Measurements from ENCODE around the gene MACROD2. TPM values are rescaled to one million over a fixed set of nuclear protein-coding genes. Genes with fewer than 3 reads are reported as not detected.

Gene MACROD2
- total RNA-seq, 2 donors from 2014 or later = not detected

GRCh38 chr20:15599961-15600360 lies 1604.6 kb downstream of the MACROD2 start:
- no peaks in the 10 kb centered on the region for H3K27me3 Mint-ChIP-seq
- ATAC-seq (replicated peaks) = no peak
- no peaks in the 10 kb centered on the region for H3K36me3 Mint-ChIP-seq (ENCODE audit: low read depth)
- no peaks in the 10 kb centered on the region for H3K4me1 Mint-ChIP-seq
- peaks cover 20% of the 10 kb centered on the region for H3K9me3 Mint-ChIP-seq
- no peak overlapping the region for H3K4me3 Mint-ChIP-seq
- H3K27ac Mint-ChIP-seq = no peak overlapping the region

DNA sequence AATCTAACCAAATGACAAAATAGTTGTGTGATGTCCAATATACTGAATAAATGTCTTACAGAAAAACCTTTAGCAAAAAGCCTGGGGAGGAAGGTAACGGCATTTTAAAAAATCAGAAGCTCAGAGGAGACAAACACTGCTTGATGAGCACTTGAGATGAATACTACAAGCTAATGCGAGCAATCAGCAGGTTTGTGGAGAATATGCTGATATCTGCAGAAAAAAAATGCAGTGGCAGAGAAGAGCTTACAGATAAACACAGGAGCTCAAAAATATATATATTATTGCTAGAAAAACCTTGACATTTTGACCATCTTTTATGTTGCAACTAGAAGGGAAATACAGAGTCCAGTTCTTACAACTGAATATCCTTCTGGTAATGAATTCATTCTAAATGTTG lies 1605.2 kb downstream of the MACROD2 start:
- Mint-ChIP-seq H3K27ac (no peak overlapping the region), H3K4me3 (no peak overlapping the region), H3K4me1 (no peaks in the 10 kb centered on the region), H3K36me3 (ENCODE audit: low read depth) (no peaks in the 10 kb centered on the region), H3K27me3 (no peaks in the 10 kb centered on the region), H3K9me3 (peaks cover 23% of the 10 kb centered on the region)
- no peak for ATAC-seq (replicated peaks)

- no peaks in the 10 kb centered on the region for H3K27me3 Mint-ChIP-seq
- no peak for ATAC-seq (replicated peaks)
These were observed 1608.2 kb downstream of the MACROD2 start for GRCh38 chr20:15603506-15603905.

GRCh38 chr20:15603978-15604805 lies 1608.9 kb downstream of the MACROD2 start:
- Mint-ChIP-seq H3K9me3 (peaks cover 29% of the 10 kb centered on the region), H3K36me3 (ENCODE audit: low read depth) (no peaks in the 10 kb centered on the region), H3K27me3 (no peaks in the 10 kb centered on the region), H3K4me3 (no peak overlapping the region), H3K27ac (no peak overlapping the region), H3K4me1 (no peaks in the 10 kb centered on the region)
- ATAC-seq (replicated peaks) = no peak

More at GRCh38 chr20:15603506-15603905, 1608.2 kb downstream of the MACROD2 start:
- Mint-ChIP-seq H3K4me1 (no peaks in the 10 kb centered on the region), H3K9me3 (peaks cover 29% of the 10 kb centered on the region), H3K4me3 (no peak overlapping the region), H3K27ac (no peak overlapping the region), H3K36me3 (ENCODE audit: low read depth) (no peaks in the 10 kb centered on the region)

- H3K27me3 Mint-ChIP-seq = no peaks in the 10 kb centered on the region
- no peaks in the 10 kb centered on the region for H3K36me3 Mint-ChIP-seq (ENCODE audit: low read depth)
- no peak for ATAC-seq (replicated peaks)
- no peaks in the 10 kb centered on the region for H3K4me1 Mint-ChIP-seq
- no peak overlapping the region for H3K27ac Mint-ChIP-seq
- peaks cover 24% of the 10 kb centered on the region for H3K9me3 Mint-ChIP-seq
- no peak overlapping the region for H3K4me3 Mint-ChIP-seq
These were observed 1614.6 kb downstream of the MACROD2 start for GRCh38 chr20:15609921-15610320.

DNA sequence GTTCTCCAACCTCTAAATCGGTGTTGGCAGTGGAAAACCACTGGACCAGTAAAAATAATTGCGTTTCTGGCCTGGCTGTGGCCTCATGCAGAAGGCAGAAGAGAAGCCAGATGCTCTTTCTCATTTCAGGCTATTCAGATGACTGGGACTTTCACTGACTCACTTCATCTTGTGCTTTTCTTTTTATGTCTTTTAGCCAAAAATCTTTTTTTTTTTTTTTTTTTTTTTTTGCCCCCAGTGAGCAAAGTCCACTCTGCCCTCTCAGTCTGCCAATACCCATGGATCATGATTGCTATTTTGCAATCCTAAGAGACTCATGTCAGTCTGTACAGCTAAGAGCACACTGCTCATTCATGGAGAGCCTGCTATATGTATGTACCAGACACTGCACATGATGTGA lies 1615.5 kb downstream of the MACROD2 start:
- Mint-ChIP-seq H3K27ac (no peak overlapping the region), H3K4me3 (no peak overlapping the region), H3K4me1 (no peaks in the 10 kb centered on the region), H3K36me3 (ENCODE audit: low read depth) (no peaks in the 10 kb centered on the region), H3K9me3 (peaks cover 21% of the 10 kb centered on the region), H3K27me3 (no peaks in the 10 kb centered on the region)
- no peak for ATAC-seq (replicated peaks)

GRCh38 chr20:15611541-15611940 lies 1616.2 kb downstream of the MACROD2 start:
- no peaks in the 10 kb centered on the region for H3K27me3 Mint-ChIP-seq
- H3K27ac Mint-ChIP-seq = no peak overlapping the region
- no peaks in the 10 kb centered on the region for H3K36me3 Mint-ChIP-seq (ENCODE audit: low read depth)
- ATAC-seq (replicated peaks) = no peak
- H3K4me1 Mint-ChIP-seq = no peaks in the 10 kb centered on the region
- H3K9me3 Mint-ChIP-seq = peaks cover 16% of the 10 kb centered on the region
- no peak overlapping the region for H3K4me3 Mint-ChIP-seq

GRCh38 chr20:15612198-15612597 lies 1616.9 kb downstream of the MACROD2 start:
- no peak overlapping the region for H3K27ac Mint-ChIP-seq
- no peaks in the 10 kb centered on the region for H3K27me3 Mint-ChIP-seq
- H3K4me3 Mint-ChIP-seq = no peak overlapping the region
- peaks cover 17% of the 10 kb centered on the region for H3K9me3 Mint-ChIP-seq
- H3K4me1 Mint-ChIP-seq = no peaks in the 10 kb centered on the region
- no peaks in the 10 kb centered on the region for H3K36me3 Mint-ChIP-seq (ENCODE audit: low read depth)
- no peak for ATAC-seq (replicated peaks)

DNA sequence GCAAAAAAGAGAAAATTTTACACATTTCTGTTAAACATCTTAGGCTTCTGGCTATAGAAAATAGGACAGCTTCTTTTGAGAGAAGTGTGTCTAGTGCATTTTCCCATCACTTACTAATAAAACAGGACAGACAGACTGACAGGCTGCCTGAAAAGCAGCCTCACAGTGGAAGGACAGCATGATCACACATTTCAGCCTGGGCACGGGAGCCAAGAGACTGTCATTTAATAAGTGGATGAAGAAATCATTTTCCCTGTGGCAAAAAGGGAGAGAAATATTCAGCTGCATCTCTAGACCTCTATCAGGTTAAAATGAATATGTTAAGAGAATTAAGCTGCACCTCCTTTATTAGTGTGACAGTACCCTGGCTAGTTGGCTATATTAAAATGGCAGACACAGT lies 1617.5 kb downstream of the MACROD2 start:
- Mint-ChIP-seq H3K27ac (no peak overlapping the region), H3K36me3 (ENCODE audit: low read depth) (no peaks in the 10 kb centered on the region), H3K9me3 (peaks cover 17% of the 10 kb centered on the region), H3K4me3 (no peak overlapping the region), H3K27me3 (no peaks in the 10 kb centered on the region), H3K4me1 (no peaks in the 10 kb centered on the region)
- ATAC-seq (replicated peaks) = no peak

GRCh38 chr20:15613530-15613929 lies 1618.2 kb downstream of the MACROD2 start:
- Mint-ChIP-seq H3K36me3 (ENCODE audit: low read depth) (no peaks in the 10 kb centered on the region), H3K4me1 (no peaks in the 10 kb centered on the region), H3K9me3 (peaks cover 13% of the 10 kb centered on the region), H3K27me3 (no peaks in the 10 kb centered on the region), H3K4me3 (no peak overlapping the region), H3K27ac (no peak overlapping the region)
- no peak for ATAC-seq (replicated peaks)

DNA sequence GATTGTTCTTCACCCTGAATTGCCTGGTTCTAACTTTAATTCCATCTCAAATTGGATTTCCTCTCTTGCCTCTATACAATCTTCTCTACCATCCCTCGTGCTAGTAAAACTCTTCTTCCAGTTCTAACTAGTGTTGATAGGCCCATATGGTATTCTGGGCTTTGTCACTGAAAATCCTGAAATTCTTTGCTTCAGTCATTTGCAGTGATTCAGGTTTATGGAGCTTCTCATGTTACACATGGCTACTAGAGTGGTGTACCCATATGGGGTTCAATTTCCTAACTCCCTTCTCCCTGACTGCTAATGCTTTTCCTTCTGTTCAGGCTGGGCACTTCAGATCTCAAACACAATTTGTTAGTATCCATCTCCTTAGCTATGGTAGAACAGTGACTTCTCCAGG lies 1621.3 kb downstream of the MACROD2 start:
- Mint-ChIP-seq H3K27me3 (no peaks in the 10 kb centered on the region), H3K27ac (no peak overlapping the region), H3K4me1 (no peaks in the 10 kb centered on the region), H3K9me3 (peaks cover 14% of the 10 kb centered on the region), H3K4me3 (no peak overlapping the region), H3K36me3 (ENCODE audit: low read depth) (no peaks in the 10 kb centered on the region)
- ATAC-seq (replicated peaks) = no peak

DNA sequence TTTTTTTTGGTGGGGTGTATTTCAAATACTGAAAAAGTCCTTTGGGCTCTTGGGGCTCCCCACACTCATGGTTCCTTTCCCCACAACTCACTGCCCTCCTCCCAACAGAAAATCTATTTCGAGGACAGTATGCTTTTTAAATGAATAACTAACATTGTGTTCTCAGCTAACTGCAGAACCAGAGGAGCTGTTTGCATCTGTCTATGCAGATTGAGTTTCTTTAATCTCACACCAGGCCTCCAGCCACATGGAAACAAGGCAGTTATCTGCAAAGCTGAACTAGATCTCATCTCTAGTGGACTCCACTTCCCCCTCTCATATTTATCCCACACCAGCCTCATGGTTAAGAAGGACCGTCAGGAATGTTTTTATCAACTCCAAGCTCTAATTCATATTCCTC lies 1622.8 kb downstream of the MACROD2 start:
- no peak for ATAC-seq (replicated peaks)
- Mint-ChIP-seq H3K27ac (no peak overlapping the region), H3K4me3 (no peak overlapping the region), H3K27me3 (no peaks in the 10 kb centered on the region), H3K9me3 (peaks cover 14% of the 10 kb centered on the region), H3K4me1 (no peaks in the 10 kb centered on the region), H3K36me3 (ENCODE audit: low read depth) (no peaks in the 10 kb centered on the region)

DNA sequence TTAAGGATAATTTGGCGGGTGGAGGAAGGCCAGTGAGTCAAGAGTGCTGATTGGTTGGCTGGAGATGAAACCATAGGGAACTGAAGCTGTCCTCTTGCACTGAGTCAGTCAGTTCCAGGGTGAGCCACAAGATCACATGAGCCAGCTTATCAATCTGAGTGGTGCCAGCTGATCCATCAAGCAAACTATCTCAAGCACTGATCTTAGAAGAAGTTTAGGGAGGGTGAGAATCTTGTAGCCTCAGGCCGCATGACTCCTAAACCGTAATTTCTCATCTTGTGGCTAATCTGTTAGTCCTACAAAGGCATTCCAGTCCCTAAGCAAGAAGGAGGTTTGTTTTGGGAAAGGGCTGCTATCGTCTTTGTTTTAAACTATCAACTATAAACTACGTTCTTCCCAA lies 1623.6 kb downstream of the MACROD2 start:
- no peaks in the 10 kb centered on the region for H3K36me3 Mint-ChIP-seq (ENCODE audit: low read depth)
- no peaks in the 10 kb centered on the region for H3K27me3 Mint-ChIP-seq
- no peaks in the 10 kb centered on the region for H3K4me1 Mint-ChIP-seq
- peaks cover 14% of the 10 kb centered on the region for H3K9me3 Mint-ChIP-seq
- H3K27ac Mint-ChIP-seq = no peak overlapping the region
- no peak overlapping the region for H3K4me3 Mint-ChIP-seq
- no peak for ATAC-seq (replicated peaks)

GRCh38 chr20:15619341-15619740 lies 1624.0 kb downstream of the MACROD2 start:
- Mint-ChIP-seq H3K27me3 (no peaks in the 10 kb centered on the region), H3K4me1 (no peaks in the 10 kb centered on the region), H3K27ac (no peak overlapping the region), H3K36me3 (ENCODE audit: low read depth) (no peaks in the 10 kb centered on the region), H3K4me3 (no peak overlapping the region), H3K9me3 (peaks cover 14% of the 10 kb centered on the region)
- ATAC-seq (replicated peaks) = no peak

GRCh38 chr20:15619816-15620215 lies 1624.5 kb downstream of the MACROD2 start:
- Mint-ChIP-seq H3K9me3 (peaks cover 12% of the 10 kb centered on the region), H3K4me3 (no peak overlapping the region), H3K36me3 (ENCODE audit: low read depth) (no peaks in the 10 kb centered on the region), H3K27me3 (no peaks in the 10 kb centered on the region), H3K4me1 (no peaks in the 10 kb centered on the region), H3K27ac (no peak overlapping the region)
- ATAC-seq (replicated peaks) = no peak
